ENCODE data around the gene PCK2. TPM values are rescaled to one million over a fixed set of nuclear protein-coding genes. Genes with fewer than 3 reads are reported as not detected.

The PCK2 gene
- total RNA-seq, 1 experiment from 2014 or later = 5.1 TPM

DNA sequence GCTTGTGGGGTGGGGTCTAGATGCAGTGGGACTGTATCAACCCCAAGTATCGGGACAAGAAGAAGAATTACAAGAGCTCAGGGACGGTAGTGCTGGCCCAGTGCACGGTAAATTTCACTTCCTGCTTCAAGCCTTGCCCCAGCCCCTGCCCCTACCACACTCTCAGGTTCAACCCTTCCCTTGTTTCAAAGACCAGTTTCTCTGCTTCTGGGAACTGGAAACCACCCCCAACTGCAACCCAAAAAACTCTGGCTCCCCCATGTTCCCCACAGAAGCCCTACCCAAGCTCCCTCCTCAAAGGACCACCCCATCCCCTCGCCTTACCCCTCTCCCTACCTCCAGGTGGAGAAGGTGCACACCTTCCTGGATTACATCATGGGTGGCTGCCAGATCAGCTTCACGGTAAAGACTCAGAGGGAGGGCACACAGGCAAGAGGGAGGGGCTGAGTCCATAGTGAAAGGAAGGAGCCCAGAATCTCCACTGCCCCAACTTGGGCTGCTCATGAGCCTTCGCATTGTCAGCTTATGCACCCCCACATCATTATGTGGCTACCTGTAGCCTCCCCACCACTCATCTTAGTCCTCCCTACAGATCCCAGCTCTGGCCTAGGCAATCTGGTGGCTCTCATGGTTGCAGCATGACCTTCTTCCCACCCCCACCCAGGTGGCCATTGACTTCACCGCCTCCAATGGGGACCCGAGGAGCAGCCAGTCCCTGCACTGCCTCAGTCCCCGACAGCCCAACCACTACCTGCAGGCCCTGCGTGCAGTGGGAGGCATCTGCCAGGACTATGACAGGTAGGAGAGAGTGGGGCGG, 18.4 kb upstream of the PCK2 start:
- DNase-seq (ENCODE audit: low read depth) = no peak

- DNase-seq (ENCODE audit: low read depth) = no peak
Measured at GRCh38 chr14:24076302-24076601, 17.9 kb upstream of the PCK2 start.

DNA sequence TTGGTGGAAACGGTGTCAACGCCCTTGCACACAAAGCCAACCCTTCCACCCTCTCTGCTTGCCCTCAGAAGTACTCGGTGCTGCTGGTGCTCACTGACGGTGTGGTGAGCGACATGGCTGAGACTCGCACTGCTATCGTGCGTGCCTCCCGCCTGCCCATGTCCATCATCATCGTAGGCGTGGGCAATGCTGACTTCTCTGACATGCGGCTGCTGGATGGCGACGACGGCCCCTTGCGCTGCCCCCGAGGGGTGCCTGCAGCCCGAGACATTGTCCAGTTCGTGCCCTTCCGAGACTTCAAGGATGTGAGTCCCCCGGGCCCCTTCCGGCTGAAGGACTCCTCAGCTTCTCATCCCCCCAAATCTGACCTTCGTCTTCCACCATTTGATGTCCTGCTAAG, 17.0 kb upstream of the PCK2 start:
- DNase-seq (ENCODE audit: low read depth) = no peak

GRCh38 chr14:24078146-24078545, 16.0 kb upstream of the PCK2 start:
- DNase-seq (ENCODE audit: low read depth) = no peak

DNA sequence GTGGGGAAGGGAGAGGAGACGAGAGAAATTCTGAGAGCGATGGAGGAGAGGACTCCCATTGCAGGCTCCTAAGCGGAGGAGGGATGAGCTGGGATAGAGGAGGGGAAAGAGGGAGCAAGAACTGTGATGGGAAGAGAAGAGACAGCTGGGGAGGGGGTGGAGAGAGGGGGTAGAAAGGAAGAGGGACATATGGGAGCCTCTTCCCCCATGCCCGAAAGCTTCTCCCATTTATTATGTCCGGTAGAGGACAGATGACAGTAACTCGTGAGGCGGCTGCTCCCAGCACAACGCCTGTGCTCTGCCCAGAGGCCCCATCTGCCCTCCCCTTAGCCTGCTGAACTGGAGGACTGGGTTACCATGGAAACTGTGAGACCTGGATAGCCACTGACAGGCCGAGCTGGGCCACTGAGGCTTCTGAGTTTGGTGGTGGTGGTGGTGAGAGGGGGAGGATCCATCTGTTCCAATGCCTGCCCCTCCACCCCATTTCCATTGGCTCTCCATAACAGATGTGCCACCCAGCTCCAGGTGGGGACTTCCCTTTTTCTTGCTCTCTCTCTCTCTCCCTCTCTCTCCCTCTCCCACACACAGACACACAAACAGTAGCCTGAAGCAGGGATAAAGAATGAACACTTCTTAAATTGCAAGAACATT, 14.5 kb upstream of the PCK2 start:
- DNase-seq (ENCODE audit: low read depth) = no peak

- no peak for DNase-seq (ENCODE audit: low read depth)
Measured at GRCh38 chr14:24080142-24080530, 14.0 kb upstream of the PCK2 start.

DNA sequence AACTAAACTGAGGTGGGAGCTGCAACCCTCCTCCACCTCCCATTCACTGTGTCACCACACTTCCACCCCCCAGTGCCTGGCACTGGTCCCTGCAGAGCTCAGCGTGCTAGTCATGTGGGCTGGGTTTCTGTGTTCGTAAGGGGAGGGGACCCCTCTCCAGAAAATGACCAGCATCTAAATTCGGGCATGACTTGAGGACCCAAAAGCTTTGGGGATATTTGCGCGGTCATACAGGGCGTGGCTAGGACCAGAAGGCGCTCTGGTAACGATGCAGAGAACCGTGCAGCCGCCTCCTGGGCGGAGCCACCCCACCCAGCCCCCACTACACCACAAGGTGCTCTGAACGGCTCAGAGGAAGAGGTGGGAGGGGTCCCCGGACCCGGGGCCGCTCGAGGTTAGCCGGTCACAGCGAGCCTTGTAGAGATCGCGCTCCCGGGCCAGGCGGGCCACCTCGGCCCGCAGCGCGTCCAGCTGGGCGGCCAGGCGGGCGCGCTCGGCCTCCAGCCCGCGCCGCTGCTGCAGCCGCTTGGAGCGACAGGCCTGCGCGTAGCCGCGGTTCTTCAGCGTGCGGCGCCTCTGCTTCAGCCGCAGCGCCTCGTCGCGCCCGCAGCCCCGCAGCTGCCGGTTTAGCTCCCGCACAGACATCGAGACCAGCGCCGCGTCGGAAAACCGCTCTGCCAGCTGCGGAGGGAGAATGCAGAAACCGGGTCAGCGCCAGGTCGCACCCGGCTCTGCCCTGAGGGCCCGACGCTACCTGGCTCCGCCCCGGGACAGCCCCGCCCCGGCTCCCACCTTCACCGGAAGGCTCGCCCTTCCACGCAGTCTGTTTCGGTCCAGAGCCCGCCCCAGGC, 13.0 kb upstream of the PCK2 start:
- DNase-seq (ENCODE audit: low read depth) = no peak

DNA sequence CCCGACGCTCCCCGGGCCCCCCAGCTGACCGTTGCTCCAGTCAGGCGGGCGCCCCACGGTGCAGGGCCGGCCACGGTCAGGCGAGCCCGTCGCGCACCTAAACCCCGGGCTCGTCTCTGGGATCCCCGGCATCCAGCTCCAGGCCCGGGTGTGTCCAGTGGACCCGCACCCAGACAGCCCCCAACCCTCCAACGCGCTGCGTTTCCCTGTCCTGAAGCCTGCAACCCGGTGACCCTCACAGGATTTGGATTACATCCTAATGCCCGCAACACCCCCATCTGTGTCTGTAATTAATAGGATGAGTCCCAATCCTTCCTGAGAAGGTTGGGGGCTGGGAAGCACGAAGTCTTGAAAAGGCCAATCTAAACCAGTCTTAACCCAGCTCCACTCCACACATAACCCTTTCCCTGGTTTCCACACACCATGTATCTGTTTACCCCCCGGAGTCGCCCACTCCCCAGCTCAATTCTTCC, 12.3 kb upstream of the PCK2 start:
- no peak for DNase-seq (ENCODE audit: low read depth)

DNA sequence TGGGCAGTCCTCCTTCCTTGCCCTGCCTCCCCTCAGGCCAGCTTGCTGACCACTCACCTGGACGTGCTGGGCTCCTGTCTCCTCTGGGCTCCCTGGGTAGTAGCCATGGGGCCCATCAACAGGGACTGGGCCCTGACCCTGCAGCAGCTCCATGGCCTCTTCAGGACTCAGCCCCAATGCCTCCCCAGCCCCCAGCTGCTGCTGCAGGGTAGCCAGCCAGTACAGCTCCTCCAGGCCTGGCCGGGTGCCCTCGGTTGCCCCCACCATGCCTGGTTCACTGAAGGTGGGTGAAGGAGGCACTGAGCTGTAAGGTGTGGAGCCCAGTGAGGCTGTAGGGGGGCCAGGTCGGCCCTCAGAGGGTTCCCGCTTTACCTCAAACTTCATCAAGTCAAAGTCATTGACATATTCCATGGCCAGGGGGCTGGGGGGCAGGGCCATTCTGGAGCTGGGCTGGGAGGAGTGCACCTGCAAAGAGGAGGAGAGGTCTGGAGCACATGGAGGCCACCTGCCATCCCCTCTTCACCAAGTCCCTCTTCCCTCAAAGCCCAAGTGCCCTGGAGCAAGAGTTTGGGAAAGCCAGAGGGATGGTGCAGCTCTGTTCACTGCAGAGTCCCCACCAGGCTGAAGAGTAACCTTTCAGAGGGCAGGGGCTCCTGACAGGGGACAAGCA, 11.6 kb upstream of the PCK2 start:
- DNase-seq (ENCODE audit: low read depth) = no peak

- DNase-seq (ENCODE audit: low read depth) = no peak
Measured at GRCh38 chr14:24083462-24083861, 10.6 kb upstream of the PCK2 start.

GRCh38 chr14:24084440-24084839, 9.7 kb upstream of the PCK2 start:
- DNase-seq (ENCODE audit: low read depth) = no peak

- no peak for DNase-seq (ENCODE audit: low read depth)
Measured at GRCh38 chr14:24085215-24085614, 8.9 kb upstream of the PCK2 start.

DNA sequence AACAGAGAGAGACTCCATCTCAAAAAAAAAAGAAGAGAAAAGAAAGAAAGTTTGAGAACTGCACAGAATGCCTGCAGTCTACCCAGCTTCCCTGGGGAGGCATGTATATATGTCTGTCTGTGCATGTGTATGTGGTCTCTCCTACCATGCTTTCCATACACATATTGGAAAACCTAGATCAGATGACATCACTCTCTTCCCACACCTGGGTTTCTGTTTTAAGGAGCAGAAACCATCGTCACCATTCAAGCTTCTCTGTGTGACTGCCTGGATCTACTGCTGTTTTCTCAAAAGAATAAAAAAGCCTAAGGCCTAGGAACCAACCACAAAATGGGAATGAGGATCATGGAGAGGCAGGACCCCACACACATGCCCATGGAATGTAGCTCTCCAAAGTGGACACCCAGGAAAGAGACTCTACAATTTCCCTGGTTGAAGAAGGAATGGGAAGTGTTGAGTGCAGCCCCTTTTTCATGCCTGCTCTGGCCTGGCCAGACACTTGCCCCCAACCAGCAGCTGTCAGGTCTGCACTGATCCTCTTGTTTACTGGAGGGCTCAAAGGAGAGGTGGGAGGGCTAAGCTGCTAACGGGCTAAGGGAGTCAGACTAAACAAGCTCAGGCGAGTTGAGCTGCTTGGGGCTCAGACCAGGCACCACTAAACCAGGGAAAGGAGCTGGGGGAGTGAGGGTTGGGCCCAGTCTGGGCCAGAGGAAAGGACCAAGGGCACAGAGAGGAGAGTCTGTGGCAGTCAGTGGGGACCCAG, 7.7 kb upstream of the PCK2 start:
- DNase-seq (ENCODE audit: low read depth) = no peak

DNA sequence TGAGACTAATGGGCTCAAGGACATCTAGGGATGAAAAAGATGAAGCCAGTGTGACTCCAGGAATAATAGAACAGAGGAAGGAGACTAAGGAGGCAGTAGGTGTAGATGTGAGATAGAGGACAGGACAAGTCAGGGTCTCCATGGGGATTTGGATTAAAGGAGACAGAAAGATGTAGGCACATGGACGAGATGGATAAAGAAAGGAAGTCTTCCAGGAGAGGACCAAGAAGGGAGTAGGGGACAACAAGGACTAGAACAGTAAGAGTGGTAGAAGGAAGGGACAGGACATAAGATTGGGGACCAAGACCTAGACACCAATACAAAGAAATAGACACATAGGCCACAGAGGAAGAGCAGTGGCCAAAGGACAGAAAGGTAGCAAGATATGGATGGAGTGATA, 7.1 kb upstream of the PCK2 start:
- DNase-seq (ENCODE audit: low read depth) = no peak

DNA sequence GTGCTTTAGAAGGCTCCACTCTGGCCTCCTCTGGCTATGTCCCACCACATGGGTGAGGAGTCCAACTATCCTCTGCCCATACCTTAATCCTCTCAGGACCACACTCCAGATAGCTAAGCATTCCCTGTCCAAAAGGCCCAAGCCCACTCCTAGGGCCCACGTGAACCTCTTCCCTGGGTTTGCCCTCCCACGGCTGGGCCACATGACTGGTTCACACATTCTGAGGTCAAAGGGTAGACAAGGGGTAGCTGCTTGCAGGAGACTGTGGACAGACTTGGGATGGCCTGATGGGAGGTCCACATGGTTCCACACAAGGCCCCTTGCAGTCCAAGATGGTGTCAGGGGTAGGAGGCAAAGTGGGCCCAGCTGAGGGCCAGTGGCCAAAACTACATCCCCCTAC, 6.0 kb upstream of the PCK2 start:
- DNase-seq (ENCODE audit: low read depth) = no peak

- no peak for DNase-seq (ENCODE audit: low read depth)
Measured at GRCh38 chr14:24089890-24090289, 4.2 kb upstream of the PCK2 start.

- DNase-seq (ENCODE audit: low read depth) = no peak
Measured at GRCh38 chr14:24092110-24092504, 2.0 kb upstream of the PCK2 start.

- DNase-seq (ENCODE audit: low read depth) = no peak
Measured at GRCh38 chr14:24092505-24093206, 1.5 kb upstream of the PCK2 start.

- no peak for DNase-seq (ENCODE audit: low read depth)
Measured at GRCh38 chr14:24093207-24093900, 757 bp upstream of the PCK2 start.

- no peak for DNase-seq (ENCODE audit: low read depth)
Measured at GRCh38 chr14:24094841-24095270, 745 bp downstream of the PCK2 start.
